ENCODE measurements around the gene MDM2. TPM values are rescaled to one million over a fixed set of nuclear protein-coding genes. Genes with fewer than 3 reads are reported as not detected.

MDM2 gene
- total RNA-seq, 1 donor from 2014 or later, result 160 TPM

DNA sequence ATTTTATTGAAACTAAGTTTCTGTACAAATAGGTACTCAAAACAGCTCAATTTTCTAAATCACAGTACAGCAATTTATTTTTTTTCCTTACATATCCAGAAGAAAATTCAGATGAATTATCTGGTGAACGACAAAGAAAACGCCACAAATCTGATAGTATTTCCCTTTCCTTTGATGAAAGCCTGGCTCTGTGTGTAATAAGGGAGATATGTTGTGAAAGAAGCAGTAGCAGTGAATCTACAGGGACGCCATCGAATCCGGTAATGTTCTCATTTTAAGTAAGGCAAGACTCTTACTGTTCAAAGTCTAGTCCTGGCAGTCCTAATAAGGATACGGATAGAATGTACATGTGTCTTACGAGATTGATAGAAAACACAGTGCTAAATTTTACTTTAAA, 20.7 kb downstream of the MDM2 start:
- H3K4me3 Mint-ChIP-seq (ENCODE audit: unreplicated experiment), result no peak overlapping the region
- no peak for DNase-seq (ENCODE audit: low spot score)
- H3K36me3 Mint-ChIP-seq (ENCODE audit: low read depth), result peaks cover 30% of the 10 kb centered on the region
- no peaks in the 10 kb centered on the region for H3K9me3 Mint-ChIP-seq (ENCODE audit: low read depth)
- peaks cover 24% of the 10 kb centered on the region for H3K4me1 Mint-ChIP-seq (ENCODE audit: low read depth)
- peak overlapping the region; percentile 3 for H3K27ac Mint-ChIP-seq (ENCODE audit: unreplicated experiment)
- no peaks in the 10 kb centered on the region for H3K27me3 Mint-ChIP-seq (ENCODE audit: low read depth)
- TF ChIP-seq, protein P1, sequence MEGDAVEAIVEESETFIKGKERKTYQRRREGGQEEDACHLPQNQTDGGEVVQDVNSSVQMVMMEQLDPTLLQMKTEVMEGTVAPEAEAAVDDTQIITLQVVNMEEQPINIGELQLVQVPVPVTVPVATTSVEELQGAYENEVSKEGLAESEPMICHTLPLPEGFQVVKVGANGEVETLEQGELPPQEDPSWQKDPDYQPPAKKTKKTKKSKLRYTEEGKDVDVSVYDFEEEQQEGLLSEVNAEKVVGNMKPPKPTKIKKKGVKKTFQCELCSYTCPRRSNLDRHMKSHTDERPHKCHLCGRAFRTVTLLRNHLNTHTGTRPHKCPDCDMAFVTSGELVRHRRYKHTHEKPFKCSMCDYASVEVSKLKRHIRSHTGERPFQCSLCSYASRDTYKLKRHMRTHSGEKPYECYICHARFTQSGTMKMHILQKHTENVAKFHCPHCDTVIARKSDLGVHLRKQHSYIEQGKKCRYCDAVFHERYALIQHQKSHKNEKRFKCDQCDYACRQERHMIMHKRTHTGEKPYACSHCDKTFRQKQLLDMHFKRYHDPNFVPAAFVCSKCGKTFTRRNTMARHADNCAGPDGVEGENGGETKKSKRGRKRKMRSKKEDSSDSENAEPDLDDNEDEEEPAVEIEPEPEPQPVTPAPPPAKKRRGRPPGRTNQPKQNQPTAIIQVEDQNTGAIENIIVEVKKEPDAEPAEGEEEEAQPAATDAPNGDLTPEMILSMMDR (IDR thresholded peaks at IDR 0.05), result no peak

- DNase-seq (ENCODE audit: low spot score), result no peak
- Mint-ChIP-seq H3K4me1 (ENCODE audit: low read depth) (peaks cover 16% of the 10 kb centered on the region), H3K4me3 (ENCODE audit: unreplicated experiment) (no peak overlapping the region), H3K27me3 (ENCODE audit: low read depth) (no peaks in the 10 kb centered on the region), H3K36me3 (ENCODE audit: low read depth) (peaks cover 23% of the 10 kb centered on the region), H3K9me3 (ENCODE audit: low read depth) (no peaks in the 10 kb centered on the region), H3K27ac (ENCODE audit: unreplicated experiment) (no peak overlapping the region)
- TF ChIP-seq, protein P1 (IDR thresholded peaks at IDR 0.05), result no peak
Measured at GRCh38 chr12:68831272-68831671, 23.3 kb downstream of the MDM2 start.

- Mint-ChIP-seq H3K9me3 (ENCODE audit: low read depth) (no peaks in the 10 kb centered on the region), H3K27me3 (ENCODE audit: low read depth) (no peaks in the 10 kb centered on the region), H3K4me1 (ENCODE audit: low read depth) (peaks cover 16% of the 10 kb centered on the region), H3K36me3 (ENCODE audit: low read depth) (peaks cover 24% of the 10 kb centered on the region), H3K27ac (ENCODE audit: unreplicated experiment) (no peak overlapping the region), H3K4me3 (ENCODE audit: unreplicated experiment) (no peak overlapping the region)
- DNase-seq (ENCODE audit: low spot score), result no peak
- TF ChIP-seq, protein P1 (IDR thresholded peaks at IDR 0.05), result no peak
Measured at GRCh38 chr12:68831751-68832503, 23.9 kb downstream of the MDM2 start.

DNA sequence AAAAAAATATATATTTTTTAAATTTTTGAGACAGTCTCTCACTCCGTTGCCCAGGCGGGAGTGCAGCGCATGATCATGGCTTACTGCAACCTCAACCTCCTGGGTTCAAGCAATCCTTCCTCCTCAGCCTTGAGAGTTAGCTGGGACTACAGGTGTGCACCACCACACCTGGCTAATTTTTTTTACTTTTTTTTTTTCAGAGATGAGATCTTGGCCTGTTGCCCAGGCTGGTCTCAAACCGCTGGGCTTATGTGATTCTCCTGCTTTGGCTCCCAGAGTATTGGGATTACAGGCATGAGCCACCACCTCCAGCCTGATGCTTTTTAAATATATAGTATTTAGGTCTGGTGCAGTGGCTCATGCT, 24.5 kb downstream of the MDM2 start:
- no peaks in the 10 kb centered on the region for H3K9me3 Mint-ChIP-seq (ENCODE audit: low read depth)
- no peak overlapping the region for H3K4me3 Mint-ChIP-seq (ENCODE audit: unreplicated experiment)
- no peak for DNase-seq (ENCODE audit: low spot score)
- no peak overlapping the region for H3K27ac Mint-ChIP-seq (ENCODE audit: unreplicated experiment)
- H3K36me3 Mint-ChIP-seq (ENCODE audit: low read depth), result peaks cover 26% of the 10 kb centered on the region
- peaks cover 13% of the 10 kb centered on the region for H3K4me1 Mint-ChIP-seq (ENCODE audit: low read depth)
- TF ChIP-seq, protein P1 (IDR thresholded peaks at IDR 0.05), result no peak
- H3K27me3 Mint-ChIP-seq (ENCODE audit: low read depth), result no peaks in the 10 kb centered on the region

DNA sequence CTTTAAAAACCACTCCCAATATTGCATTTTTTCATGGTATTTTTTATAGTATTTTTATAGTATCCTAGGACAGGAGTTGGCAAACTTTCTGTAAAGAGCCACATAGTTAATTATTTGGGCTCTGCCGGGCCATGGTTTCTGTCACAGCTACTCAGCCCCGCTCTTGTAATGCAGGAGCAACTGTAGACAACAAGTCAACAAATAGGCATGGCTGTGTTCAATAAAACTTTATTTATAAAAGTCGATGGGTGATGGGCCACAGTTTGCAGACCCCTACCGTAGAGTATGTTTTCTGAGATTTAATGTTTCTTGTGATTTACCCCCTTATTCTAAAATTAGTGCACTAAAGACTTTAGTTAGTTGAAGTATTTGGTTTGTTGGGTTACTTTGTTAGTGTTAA, 25.5 kb downstream of the MDM2 start:
- H3K27me3 Mint-ChIP-seq (ENCODE audit: low read depth), result no peaks in the 10 kb centered on the region
- peaks cover 32% of the 10 kb centered on the region for H3K36me3 Mint-ChIP-seq (ENCODE audit: low read depth)
- no peaks in the 10 kb centered on the region for H3K9me3 Mint-ChIP-seq (ENCODE audit: low read depth)
- H3K27ac Mint-ChIP-seq (ENCODE audit: unreplicated experiment), result no peak overlapping the region
- peaks cover 13% of the 10 kb centered on the region for H3K4me1 Mint-ChIP-seq (ENCODE audit: low read depth)
- TF ChIP-seq, protein P1 (IDR thresholded peaks at IDR 0.05), result no peak
- no peak for DNase-seq (ENCODE audit: low spot score)
- no peak overlapping the region for H3K4me3 Mint-ChIP-seq (ENCODE audit: unreplicated experiment)

Data from chondrocyte (in vitro differentiated cells).